OCI-LY3 (cell line): ENCODE results near the gene LILRA1.
"Not testable (repeated sequence)": the region's sequence is repeated elsewhere in the genome, so short reads cannot be mapped to it uniquely, and the experiment has no call there.

Experiments
- H2AFZ ChIP-seq: fragments of 200-600, 300-600 bp; shearing (Covaris generic); 2 replicates; pipeline ENCODE4 v1.6.0; 2014; ENCODE audit warnings: antibody characterized with exemption, low read depth, low read length
- H3K27ac ChIP-seq: fragments of 200-600, 300-600 bp; sonication (generic); 2 replicates; pipeline ENCODE4 v1.5.1; 2014; ENCODE audit warnings: mild to moderate bottlenecking, low read length, moderate library complexity, mixed read lengths
- H3K27me3 ChIP-seq: fragments of 200-600, 300-600 bp; sonication (generic); 2 replicates; pipeline ENCODE4 v1.6.1; 2014; ENCODE audit warnings: low read depth, low read length, mixed read lengths
- H3K36me3 ChIP-seq: fragments of 200-600, 300-600 bp; sonication (generic); replicated peaks from 2 replicates; pipeline ENCODE3; 2014; ENCODE audit warnings: low read depth, low read length, mixed read lengths
- H3K4me1 ChIP-seq: fragments of 300-600, 200-600 bp; sonication (generic); 2 replicates; pipeline ENCODE4 v1.6.1; 2014; ENCODE audit warnings: low read length, mixed read lengths
- H3K4me2 ChIP-seq: fragments of 200-600, 300-600 bp; sonication (generic); 2 replicates; pipeline ENCODE4 v1.6.1; 2014; ENCODE audit warnings: low read length, mixed read lengths
- H3K4me3 ChIP-seq: fragments of 300-600, 200-600 bp; sonication (generic); 2 replicates; pipeline ENCODE4 v1.5.1; 2014; ENCODE audit warnings: antibody characterized with exemption, mild to moderate bottlenecking, low read length, moderate library complexity
- H3K79me2 ChIP-seq: fragments of 300-600, 200-600 bp; shearing (Covaris generic); 2 replicates; pipeline ENCODE4 v1.6.1; 2014; ENCODE audit warnings: mild to moderate bottlenecking, low read length, mixed read lengths
- H3K9ac ChIP-seq: fragments of 300-600, 200-600 bp; shearing (Covaris generic); 2 replicates; pipeline ENCODE4 v1.6.0; 2014; ENCODE audit warnings: mild to moderate bottlenecking, low read length, moderate library complexity
- H3K9me3 ChIP-seq: fragments of 200-600, 300-600 bp; shearing (Covaris generic); 2 replicates; pipeline ENCODE4 v1.6.1; 2014; ENCODE audit warnings: low read length, mixed read lengths; ENCODE audit not compliant: insufficient read depth
- H4K20me1 ChIP-seq: fragments of 200-600, 300-600 bp; sonication (generic); 2 replicates; pipeline ENCODE4 v1.6.1; 2016; ENCODE audit warnings: low read length, mixed read lengths; ENCODE audit not compliant: insufficient read depth
- CTCF ChIP-seq: fragments of 200-600, 300-600 bp; sonication (generic); IDR thresholded peaks from 2 replicates; pipeline ENCODE4 v1.5.1; 2014; ENCODE audit warnings: antibody characterized with exemption, low read length, low read depth
- EZH2phosphoT487 ChIP-seq: fragments of 200-600 bp; shearing (Covaris generic); IDR thresholded peaks from 2 replicates; pipeline ENCODE4 v1.6.1; 2018; ENCODE audit warnings: antibody characterized with exemption, mixed run types, low read depth

LILRA1 gene

DNA sequence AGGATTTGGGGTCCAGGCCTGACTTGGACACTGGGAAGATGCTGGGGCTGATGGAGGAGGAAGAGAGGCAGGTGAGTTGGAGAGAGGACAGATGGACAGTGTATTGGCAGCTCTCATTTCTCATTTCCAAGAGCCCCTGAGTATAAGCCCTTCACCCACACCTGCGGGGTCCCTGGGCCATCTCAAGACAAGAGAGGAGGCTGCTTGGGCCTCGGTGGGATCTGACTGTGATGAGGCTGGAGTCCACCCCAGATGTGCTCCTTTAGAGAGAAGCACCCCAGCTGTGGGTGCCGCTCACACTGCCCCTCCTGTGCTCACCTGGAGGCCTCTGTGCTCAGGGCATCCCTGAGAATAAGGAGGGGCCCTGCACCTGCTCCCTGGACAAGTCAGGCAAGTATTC is 16.1 kb upstream of the LILRA1 start:
- Histone ChIP-seq H3K4me1 (peaks cover 15% of the 10 kb centered on the region), H4K20me1 (no peaks in the 10 kb centered on the region), H2AFZ (no peak overlapping the region), H3K4me3 (no peak overlapping the region), H3K36me3 (no peaks in the 10 kb centered on the region), H3K27ac (no peak overlapping the region), H3K79me2 (no peaks in the 10 kb centered on the region), H3K4me2 (no peak overlapping the region), H3K9ac (no peak overlapping the region), H3K27me3 (peaks cover 30% of the 10 kb centered on the region), H3K9me3 (no peaks in the 10 kb centered on the region)
- TF ChIP-seq CTCF, result no peak

DNA sequence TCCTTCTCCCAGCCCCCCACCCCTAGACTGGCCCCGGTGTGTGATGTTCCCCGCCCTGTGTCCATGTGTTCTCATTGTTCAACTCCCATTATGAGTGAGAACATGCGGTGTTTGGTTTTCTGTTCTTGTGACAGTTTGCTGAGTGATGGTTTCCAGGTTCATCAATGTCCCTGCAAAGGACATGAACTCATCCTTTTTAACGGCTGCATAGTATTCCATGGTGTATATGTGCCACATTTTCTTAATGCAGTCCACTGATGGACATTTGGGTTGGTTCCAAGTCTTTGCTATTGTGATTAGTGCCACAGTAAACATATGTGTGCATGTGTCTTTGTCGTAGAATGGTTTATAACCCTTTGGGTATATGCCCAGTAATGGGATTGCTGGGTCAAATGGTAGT is 15.2 kb upstream of the LILRA1 start:
- not testable (repeated sequence) for H3K4me2 ChIP-seq, H3K9me3 ChIP-seq, H3K9ac ChIP-seq, H3K4me3 ChIP-seq, H3K36me3 ChIP-seq, H3K4me1 ChIP-seq, H3K27ac ChIP-seq, H2AFZ ChIP-seq, H4K20me1 ChIP-seq, H3K79me2 ChIP-seq
- peaks cover 30% of the 10 kb centered on the region for H3K27me3 ChIP-seq

GRCh38 chr19:54586397-54586796 is 7.0 kb upstream of the LILRA1 start:
- TF ChIP-seq EZH2phosphoT487 (no peak), CTCF (no peak)
- no peaks in the 10 kb centered on the region for H4K20me1 ChIP-seq
- H3K36me3 ChIP-seq, result no peaks in the 10 kb centered on the region
- peaks cover 58% of the 10 kb centered on the region for H3K27me3 ChIP-seq
- H3K4me3 ChIP-seq, result no peak overlapping the region
- no peaks in the 10 kb centered on the region for H3K9me3 ChIP-seq
- no peak overlapping the region for H3K27ac ChIP-seq
- H3K79me2 ChIP-seq, result no peaks in the 10 kb centered on the region
- no peak overlapping the region for H3K4me2 ChIP-seq
- no peak overlapping the region for H2AFZ ChIP-seq
- no peak overlapping the region for H3K9ac ChIP-seq
- peaks cover 5% of the 10 kb centered on the region; the same call in 1 of the 2 replicates for H3K4me1 ChIP-seq

GRCh38 chr19:54587026-54587425 is 6.4 kb upstream of the LILRA1 start:
- TF ChIP-seq CTCF, result no peak
- no peak for TF ChIP-seq EZH2phosphoT487
- H3K9ac ChIP-seq, result no peak overlapping the region
- peaks cover 5% of the 10 kb centered on the region; the same call in 1 of the 2 replicates for H3K4me1 ChIP-seq
- no peak overlapping the region for H3K27ac ChIP-seq
- H2AFZ ChIP-seq, result no peak overlapping the region
- H3K9me3 ChIP-seq, result no peaks in the 10 kb centered on the region
- H4K20me1 ChIP-seq, result no peaks in the 10 kb centered on the region
- H3K4me3 ChIP-seq, result no peak overlapping the region
- no peaks in the 10 kb centered on the region for H3K36me3 ChIP-seq
- no peak overlapping the region for H3K4me2 ChIP-seq
- peaks cover 58% of the 10 kb centered on the region for H3K27me3 ChIP-seq
- no peaks in the 10 kb centered on the region for H3K79me2 ChIP-seq

DNA sequence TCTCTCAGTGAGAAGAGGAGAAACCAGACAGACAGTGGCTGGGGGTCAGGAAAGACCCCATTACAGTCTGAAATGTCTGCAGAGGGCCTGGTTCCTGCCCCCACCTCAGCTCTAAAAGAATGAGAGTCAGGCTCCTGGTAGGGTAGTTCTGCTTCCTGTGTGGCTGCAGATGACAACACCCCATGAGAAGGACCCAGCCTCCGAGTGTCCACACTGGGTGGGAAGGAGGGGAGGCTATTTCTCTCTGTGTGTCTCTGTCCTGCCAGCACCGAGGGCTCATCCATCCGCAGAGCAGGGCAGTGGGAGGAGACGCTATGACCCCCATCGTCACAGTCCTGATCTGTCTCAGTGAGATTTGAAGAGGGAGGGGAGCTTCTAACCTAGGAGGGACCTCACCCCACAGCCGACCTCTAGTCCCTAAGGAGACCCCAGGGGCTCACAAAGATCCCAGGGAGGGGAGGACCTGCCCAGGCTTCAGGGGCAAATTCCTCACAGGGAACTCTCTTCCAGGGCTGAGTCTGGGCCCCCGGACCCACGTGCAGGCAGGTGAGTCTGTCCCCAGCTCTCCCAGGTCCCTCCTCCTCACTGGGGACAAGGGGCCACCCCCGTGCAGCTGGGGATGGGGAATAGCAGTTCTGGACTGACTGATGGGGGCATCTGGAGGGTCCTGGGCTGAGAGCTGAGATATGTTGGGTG is 647 bp downstream of the LILRA1 start:
- Histone ChIP-seq H3K4me3 (peak overlapping the region; percentile 49; the same call in 1 of the 2 replicates), H2AFZ (0 out of 2 replicates have a peak overlapping the region, but pooled peaks have one; percentile 47), H3K27me3 (peaks cover 46% of the 10 kb centered on the region), H3K4me1 (peaks cover 17% of the 10 kb centered on the region), H3K4me2 (peak overlapping the region; percentile 57; the same call in 1 of the 2 replicates)
- not testable (repeated sequence) for H3K36me3 ChIP-seq, H3K9me3 ChIP-seq, H3K27ac ChIP-seq, H4K20me1 ChIP-seq, H3K9ac ChIP-seq, H3K79me2 ChIP-seq
